NCI-H2227 (cell line): ENCODE measurements around the gene STAG1.
A peak's percentile ranks its signal among the peaks of the same experiment; 100 is the strongest.
"Not testable (repeated sequence)": the region's sequence is repeated elsewhere in the genome, so short reads cannot be mapped to it uniquely, and the experiment has no call there.

Source experiments
- DNase-seq: peaks from one replicate; lab custom pipeline; 2025; ENCODE audit not compliant: unreplicated experiment; lab: John Stamatoyannopoulos, UW

Gene STAG1

DNA sequence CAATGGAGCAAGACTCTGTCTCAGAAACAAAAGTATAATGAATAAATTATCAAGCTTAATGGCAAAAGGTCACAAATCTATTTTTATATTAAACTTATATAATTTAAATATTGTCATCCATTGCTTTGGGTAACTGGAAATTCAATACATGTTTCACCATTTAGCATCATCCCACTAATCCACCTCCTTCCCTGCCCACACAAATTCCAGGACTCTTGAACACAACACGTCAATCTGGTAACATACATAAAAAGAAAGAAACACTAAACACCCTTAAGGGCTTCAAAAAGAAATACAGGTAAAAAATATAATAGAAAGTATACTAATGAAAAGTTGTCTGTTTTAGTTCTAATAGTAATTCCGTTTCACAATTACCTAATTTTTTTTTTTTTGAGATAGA is 149.4 kb downstream of the STAG1 start:
- no peak for DNase-seq

DNA sequence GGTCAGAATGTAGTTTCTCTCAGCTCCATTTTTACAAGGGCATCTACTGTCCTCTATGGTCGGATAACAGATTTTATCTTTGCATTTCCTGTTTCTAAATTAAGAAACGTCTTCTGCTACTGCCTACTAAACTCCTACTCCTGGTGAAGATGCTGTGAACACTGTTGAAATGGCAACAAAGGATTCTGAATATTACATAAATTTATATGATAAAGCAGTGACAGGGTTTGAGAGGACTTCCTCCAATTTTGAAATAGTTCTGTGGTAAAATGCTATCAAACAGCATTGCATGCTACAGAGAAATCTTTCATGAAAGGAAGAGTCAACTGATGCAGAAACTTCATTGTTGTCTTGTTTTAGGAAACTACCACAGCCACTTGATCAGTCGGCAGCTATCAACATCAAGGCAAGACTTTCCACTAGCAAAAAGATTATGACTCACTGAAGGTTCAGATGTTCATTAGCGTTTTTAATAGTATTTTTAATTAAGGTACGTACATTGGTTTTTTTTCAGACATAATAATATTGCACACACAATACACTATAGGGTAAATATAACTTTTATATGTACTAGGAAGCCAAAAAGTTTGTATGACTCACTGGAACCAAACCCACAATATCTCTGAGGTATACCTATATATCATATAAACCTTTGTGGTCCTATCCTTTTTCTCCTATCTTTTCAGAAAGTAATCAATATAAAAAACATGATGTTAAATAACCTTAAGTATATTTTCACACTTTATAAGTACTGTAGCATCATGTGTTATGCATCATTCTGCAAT is 156.1 kb downstream of the STAG1 start:
- no peak for DNase-seq

DNA sequence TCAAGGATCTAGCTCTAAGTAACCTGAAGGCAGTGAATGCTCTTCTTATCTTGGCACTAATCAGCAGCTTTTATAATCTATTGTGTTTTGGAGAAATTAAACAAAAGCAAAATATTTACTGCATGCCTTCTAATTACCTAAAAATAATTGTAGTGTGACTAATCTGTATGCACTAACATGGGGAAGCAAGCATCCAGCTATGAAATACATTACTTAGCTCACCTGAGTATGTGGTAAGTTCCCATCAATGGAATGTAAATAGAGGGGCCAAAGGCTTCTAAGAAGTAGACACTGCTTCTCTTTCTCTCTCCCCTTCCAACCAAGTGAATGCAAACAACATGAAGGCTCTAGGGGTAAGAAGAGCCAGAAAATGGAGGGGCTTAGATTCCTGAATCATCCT is 165.6 kb downstream of the STAG1 start:
- DNase-seq, result no peak

DNA sequence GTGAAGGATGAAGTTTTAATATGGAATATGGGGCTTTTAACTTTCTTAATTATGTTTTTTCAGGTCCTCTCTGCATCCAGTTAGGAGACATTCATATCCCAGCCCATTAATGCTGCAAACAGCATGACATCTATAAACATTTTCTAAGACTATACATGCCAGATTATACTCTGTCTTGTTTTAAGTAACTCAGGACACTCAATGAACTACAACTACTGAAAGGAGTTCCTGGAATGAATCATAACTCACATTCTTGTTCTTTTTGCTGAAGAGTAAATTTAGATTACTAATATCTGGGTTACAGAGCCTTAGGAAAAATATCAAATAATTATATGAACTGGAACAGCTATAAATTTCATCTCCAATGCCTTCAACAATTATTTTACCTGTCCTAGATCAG is 167.4 kb downstream of the STAG1 start:
- DNase-seq, result no peak

DNA sequence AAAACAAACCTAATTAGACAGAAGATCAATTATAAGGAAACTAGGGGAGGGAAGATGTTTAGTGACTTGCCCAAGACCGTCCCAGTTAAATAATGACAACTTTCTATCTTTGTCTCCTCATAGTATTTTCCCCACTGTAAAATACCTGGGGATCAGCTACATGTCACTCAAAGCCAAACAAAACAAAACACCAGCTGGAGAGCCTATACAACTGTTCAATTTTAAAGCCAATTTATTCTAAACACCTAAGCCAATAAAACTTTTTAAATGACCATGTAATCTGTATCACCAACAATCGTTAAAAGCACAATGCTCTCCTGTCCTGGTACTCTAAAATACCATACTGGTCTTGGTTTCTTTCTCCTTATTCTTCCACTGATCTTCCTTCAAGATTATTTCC is 168.4 kb downstream of the STAG1 start:
- DNase-seq, result no peak

DNA sequence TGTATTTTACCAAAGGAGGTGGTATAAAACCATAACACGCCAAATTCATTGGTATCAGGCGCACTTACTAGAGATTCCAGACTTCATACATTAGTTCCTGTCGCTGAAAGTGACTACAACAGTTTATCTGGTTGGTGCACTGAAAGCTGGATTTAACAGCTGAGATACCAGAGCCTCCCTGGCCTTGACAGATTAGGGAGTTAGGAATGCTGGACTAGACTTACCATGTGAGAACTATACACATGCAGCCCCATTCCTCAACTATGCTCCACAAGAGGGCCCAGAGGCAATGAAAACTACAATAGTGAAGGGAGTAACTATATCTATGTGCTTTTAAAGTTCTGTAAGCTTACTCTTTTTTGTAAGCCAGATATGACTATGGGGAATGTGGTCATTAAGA is 174.4 kb downstream of the STAG1 start:
- no peak for DNase-seq

DNA sequence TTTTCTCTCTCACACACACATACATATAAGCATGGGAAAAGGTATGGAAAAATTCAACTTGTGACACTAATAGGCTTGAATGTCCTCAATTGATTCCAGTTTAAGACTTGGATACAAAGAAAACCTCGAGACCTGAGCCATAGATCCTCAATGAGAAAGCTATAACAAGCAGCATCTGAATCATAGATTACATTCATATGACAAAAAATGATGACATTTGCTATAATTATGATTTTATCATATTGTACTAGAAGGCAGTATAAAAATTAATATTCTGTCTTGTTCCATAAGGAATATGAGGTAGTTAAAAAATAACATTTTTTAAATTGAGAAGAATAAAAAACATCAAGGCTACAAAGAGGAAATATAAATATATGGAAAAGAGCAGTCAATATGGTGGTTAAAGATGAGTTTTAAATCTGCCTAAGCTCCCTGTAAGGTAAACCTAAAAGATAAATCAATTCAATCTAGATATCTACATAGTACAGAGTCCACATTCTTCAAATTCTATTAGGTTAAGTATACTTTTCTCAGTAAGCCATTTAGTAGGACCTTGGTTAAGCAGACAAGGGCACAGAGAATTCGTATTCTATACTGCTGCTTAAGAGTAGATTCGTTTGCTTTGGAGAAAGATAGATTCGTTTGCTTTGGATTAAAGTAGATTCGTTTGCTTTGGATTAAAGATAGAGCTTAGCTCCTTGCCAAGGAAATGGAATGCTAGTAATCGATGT is 175.7 kb downstream of the STAG1 start:
- DNase-seq, result no peak

DNA sequence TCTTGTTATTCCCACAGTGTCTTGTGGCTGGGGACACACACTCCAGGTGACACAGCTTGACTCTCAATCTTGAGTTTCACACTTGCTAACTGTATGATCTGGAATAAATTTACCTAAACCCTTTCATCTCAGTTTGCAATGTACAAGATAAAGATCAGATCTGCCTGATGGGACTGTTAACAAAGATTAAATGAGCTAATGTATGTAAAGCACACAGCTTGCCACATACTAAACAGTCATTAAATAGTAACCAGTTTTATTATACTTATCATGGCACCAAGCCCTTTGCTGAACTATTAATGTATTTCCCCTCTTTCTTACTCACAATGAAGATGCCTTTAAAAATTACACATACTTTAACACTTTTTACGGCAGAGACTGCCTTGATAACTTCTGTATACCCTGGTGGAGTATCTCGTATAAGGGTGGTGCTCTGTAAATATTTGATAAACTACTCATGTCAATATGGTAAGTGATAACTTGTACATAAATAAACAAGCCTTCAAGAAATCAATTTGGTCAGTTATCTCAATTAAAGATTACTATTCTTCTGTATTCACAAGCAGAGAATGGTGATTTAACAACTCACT is 184.5 kb downstream of the STAG1 start:
- DNase-seq, result no peak

DNA sequence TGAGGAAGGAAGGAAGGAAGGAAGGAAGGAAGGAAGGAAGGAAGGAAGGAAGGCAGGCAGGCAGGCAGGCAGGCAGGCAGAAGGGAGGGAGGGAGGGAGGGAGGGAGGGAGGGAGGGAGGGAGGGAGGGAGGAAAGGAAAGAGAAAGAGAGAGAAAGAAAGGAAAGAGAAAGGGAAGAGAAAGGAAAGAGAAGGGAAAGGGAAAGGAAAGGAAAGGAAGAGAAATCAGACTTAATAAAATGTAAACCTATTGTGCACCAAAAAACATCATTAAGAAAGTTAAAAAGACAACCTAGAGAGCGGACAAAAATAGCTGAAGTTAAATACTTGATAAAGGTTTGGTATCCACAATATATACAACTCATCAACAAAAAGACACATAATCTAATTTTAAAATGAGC is 187.2 kb downstream of the STAG1 start:
- not testable (repeated sequence) for DNase-seq

DNA sequence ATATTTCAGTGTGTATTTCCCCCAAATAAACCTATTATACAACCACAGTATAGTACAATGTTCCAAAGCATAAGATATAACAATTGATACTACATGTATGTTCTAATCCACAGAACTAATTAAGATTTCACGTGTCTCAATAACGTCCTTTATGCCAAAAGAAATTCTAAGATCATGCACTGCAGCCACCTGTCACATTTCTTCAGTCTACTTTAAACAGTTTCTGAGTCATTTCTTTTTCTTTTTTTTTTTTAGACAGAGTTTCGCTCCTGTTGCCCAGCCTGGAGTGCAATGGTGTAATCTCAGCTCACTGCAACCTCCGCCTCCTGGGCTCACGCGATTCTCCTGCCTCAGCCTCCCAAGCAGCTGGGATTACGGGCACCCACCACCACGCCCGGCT is 190.2 kb downstream of the STAG1 start:
- no peak for DNase-seq

DNA sequence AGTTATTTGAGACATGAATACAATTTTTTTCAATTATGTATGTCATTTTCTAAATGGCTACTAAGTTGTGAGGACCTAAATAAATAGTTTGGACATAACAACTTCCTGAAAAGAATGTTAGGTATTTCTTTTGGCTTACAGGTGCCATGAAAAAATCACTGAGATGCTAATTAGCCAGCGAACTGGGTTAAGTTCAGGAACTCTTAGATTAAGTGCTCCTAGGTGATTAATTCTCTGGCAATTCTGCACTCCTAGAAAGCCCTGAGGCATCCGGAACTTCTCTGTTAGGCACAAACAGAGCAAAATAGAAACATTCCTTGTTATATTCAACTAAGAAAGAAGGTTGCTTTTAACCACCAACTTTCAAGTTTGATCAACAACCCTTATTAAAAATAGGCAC is 192.3 kb downstream of the STAG1 start:
- no peak for DNase-seq

DNA sequence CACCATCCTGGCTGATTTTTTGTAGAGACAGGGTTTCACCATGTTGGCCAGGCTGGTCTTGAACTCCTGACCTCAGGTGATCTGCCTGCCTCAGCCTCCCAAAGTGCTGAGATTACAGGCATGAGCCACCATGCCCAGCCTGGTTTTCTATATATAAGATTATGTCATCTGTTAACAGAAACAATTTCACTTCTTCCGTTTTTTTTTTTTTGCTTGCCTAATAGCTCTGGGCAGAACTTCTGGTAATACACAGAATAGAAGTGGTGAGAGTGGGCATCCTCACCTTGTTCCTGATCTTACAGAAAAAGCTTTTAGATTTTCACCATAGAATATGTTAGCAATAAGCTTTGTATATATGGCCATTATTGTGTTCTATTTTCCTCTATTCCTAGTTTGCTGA is 202.7 kb downstream of the STAG1 start:
- not testable (repeated sequence) for DNase-seq

DNA sequence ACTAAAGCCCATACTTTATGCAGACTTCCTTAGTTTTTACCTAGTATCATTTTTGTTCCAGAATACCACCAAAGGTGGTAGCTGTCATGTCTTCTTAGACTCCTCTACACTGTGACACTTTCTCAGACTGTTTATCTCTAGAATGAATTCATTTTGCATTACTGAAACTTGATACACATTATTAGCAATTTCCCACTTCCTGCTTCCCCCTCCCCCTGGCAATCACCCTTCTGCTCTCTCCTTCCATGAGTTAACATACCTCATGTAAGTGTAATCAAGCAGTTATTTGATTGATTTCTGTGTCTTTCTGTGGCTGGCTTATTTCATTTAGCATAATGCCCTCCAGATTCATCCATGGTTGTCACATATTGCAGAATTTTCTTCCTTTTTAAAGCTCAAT is 204.9 kb downstream of the STAG1 start:
- no peak for DNase-seq

DNA sequence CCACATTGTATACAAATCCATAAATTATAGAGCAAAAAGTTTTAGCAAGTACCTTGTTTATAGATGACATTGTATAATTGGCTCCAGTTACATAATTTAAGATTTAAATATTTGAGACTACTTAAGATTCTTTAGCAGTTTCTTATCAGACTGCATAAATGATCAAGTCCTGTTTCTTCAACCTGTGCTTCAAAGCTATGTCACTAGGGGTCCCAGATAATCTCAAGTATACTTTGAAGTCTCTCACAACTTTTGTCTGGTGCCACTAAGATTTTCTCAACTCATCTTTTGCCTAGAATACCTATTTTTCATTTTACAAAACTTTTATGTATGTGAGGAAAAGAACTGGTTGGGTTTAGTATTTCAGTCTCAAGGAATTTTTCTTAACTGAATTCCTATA is 205.5 kb downstream of the STAG1 start:
- DNase-seq, result no peak

DNA sequence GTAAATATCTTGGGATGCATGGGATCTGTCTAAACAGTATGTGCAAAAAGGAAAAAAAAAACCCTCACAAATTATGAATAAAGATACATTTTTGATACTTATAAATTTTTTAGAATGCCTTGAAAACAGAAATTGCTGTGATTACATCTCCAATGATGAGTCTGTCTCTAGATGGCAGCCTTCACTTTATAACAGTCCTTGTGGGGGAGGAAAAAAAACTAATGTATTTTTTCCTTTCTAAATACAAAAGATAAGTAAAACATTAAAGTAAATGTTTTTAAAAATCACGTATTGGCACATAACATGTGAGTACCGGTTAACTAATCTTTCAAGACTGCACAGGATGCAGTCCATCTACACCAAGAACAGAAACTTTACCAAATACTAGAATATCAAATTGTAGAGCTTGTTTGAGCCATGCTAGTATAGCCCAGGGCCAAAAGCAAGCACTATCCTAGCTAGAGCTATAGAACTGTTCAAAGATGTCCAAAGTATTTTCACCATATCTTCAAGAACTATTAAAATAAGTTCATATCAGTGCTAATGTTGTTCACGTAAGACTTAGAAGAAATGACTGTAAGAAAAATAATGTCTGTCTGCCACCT is 206.4 kb downstream of the STAG1 start:
- no peak for DNase-seq

DNA sequence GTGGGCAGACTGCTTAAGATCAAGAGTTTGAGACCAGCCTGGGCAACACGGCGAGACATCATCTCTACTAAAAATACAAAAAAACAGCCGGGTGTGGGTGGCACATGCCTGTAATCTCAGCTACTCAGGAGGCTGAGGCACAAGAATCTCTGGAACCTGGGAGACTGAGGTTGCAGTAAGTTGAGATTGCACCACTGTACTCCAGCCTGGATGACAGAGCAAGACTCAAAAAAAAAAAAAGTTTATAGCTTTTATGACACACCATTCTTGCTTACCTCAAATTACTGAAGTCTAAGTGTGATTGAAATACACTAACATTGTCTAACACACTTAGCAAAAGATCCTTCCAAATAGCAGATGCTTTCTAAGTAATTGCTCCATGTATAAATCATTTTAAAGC is 207.6 kb downstream of the STAG1 start:
- no peak for DNase-seq

DNA sequence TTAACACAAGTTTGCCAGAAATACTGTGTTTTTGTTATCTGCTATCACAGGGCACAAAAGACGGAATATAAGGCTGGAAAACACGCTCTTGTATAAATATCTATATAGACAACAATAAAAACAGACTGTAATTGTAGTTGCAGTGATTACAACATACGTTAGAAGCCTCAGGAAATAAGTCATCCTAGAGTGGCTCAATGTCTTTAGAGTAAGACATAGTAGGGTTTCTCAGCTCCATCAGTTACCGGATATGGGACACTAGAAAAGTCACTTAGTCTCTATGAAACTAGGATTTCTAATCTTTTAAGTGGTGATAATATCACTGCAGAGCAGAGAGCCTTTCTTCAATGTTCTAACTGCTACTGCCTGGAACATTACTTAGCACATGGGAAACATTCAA is 208.8 kb downstream of the STAG1 start:
- DNase-seq, result no peak

DNA sequence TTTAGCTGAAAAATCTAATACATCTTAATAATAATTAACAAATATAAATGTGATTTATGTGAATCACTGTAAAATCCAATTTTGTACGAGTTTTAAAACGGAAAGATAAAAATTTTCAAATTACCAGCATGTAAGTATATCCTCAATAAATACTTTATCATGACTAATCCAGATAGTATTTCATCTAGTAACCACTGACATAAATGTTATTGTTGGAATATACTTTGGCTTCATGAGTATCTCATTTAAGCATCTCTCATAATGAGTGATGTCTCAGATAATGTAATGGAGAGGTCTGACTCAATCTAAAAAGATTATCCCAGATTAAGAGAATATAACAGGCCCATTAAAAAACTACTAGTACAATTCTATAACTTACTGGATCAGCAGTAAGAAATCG is 216.3 kb downstream of the STAG1 start:
- no peak for DNase-seq

DNA sequence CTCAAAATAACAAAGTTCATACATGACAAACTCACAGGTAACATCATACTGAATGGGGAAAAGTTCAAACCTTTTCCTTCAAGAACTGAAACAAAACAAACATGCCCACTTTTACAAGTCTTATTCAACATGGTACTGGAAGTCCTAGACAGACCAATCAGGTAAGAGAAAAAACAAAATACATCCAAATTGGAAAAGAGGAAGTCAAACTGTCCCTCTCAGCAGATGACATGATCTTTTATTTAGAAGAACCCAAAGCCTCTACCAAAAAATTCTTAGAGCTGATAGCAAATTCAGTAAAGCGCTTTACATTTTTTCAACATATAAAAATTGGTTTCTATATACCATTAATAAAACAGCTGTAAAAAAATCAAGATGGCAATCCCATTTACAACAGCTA is 219.4 kb downstream of the STAG1 start:
- DNase-seq, result no peak

DNA sequence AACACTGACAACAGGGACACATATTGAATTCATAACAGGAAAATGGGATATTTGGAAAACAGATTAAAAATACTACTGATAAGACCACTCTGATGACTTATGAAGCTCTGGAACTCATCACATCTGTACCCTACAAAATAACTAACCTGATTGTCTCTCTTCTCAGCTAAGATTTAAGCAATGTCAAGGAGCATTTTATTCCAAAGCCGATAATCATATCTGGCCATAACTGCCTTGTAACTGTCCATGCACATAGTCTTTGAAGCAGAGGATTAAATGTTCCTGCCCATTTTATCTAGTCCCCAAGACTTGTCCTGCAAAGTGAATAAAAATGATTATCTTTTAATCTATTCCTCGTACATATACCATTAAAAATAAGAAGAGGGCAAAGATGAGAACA is 234.1 kb downstream of the STAG1 start:
- DNase-seq, result peak; percentile 15

DNA sequence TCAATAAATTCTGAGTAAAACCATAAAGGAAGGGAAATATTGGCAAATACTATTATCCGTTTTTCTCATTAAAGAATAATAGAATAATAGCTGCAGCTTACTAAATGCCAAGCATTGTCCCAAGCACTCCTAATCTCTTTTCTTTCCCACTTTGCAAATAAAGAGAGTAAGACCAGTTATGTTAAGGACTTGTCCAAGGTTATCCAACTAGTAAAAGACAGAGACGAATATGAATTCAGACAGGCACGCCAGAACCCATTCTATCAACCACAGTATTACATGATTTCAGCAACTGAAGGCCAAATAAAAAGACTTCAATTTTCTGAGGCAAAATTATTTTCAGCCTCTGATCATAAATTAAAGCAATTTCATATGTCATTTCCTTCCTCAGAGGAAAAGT is 235.5 kb downstream of the STAG1 start:
- DNase-seq, result no peak

DNA sequence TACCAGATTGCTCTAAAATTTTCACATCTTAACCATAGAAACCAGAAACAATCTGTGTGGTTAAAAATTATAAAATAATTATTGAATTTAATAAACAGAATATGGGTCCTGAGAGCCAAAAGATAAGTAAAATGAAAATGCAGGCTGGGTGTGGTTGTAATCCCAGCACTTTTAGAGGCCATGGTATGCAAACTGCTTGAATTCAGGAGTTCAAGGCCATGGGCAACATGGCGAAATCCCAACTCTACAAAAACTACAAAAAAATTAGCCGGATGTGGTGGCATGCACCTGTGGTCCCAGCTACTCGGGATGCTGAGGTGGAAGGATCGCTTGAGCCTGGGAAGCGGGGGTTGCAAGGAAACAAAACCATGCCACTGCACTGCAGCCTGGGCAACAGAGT is 236.1 kb downstream of the STAG1 start:
- DNase-seq, result no peak
